ENCODE data around the gene KLHDC4.

DNA sequence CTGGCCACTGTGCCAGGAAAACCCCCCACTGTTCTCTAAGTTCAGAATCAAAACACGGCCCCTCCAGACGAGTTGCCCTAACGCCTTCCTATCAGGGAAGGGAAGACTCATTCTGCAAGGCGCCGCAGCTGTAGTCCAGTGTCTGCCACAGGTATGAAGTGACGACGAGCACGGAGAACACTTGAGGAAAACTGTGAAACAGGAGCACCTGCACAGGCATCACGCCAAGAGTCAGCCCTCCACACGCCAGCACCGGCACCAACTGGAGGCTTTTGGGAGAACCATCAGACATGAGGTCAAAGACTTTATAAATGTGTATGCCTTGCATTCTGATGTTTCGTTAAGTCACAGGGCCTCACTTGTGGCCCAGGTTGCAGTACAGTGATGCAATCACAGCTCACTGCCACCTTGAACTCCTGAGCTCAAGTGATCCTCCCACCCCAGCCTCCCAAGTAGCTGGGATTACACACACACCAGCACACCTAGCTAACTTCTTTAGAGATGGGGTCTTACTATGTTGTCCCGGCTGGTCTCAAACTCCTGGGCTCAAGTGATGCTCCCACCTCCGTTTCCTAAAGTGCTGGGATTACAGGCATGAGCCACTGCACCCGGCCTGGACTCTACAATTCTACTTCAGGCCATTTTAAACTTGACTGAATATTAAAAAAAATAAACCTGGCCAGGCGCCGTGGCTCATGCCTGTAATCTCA, 22.9 kb downstream of the KLHDC4 start:
- TF ChIP-seq EZH2 (IDR thresholded peaks at IDR 0.05; ENCODE audit: insufficient read depth, low read length) (no peak), CTCF (IDR thresholded peaks at IDR 0.05; ENCODE audit: insufficient read depth, low read depth, low read length) (no peak)

Measured in astrocyte (in vitro differentiated cells and primary cell).